IMR-90 (cell line): ENCODE results near the gene C3orf49. TPM values are rescaled to one million over a fixed set of nuclear protein-coding genes. Genes with fewer than 3 reads are reported as not detected.

Source experiments
- ATAC-seq: fragments of 200-7000 bp; cut with Tn5 transposase; 2 replicates; pipeline ENCODE4 v1.9.1; 2020; ENCODE audit warnings: low read depth, mild to moderate bottlenecking, moderate library complexity
- BruUV-seq: library from RNA; stranded (reverse); fragments of 400-500 nt; replicated peaks from 2 replicates; lab custom pipeline; 2021; lab: Mats Ljungman, UMichigan
- CTCF ChIA-PET: fragments of 300-600 bp; formaldehyde crosslinking; extraction: SDS; loops from one replicate; lab custom pipeline; 2021; ENCODE audit warnings: antibody characterized with exemption; lab: Yijun Ruan, JAX
- POLR2A ChIA-PET: fragments of 300-600 bp; sonication (Branson Sonifier 250); formaldehyde crosslinking; loops from one replicate; lab custom pipeline; 2022; ENCODE audit warnings: antibody characterized with exemption; ENCODE audit not compliant: unreplicated experiment; lab: Charles Lee
- DNase-seq: peaks from one replicate; pipeline ENCODE4 v3.0.0; 2013
- H2AFZ ChIP-seq: replicated peaks from 2 replicates; pipeline ENCODE3; 2013; ENCODE audit warnings: low read length, mild to moderate bottlenecking; ENCODE audit not compliant: poor library complexity
- H2AK5ac ChIP-seq: 2 replicates; pipeline ENCODE4 v1.6.1; 2013; ENCODE audit warnings: low read depth, low read length, inconsistent platforms
- H2AK9ac ChIP-seq: replicated peaks from 2 replicates; pipeline ENCODE3; 2013; ENCODE audit warnings: mild to moderate bottlenecking, low read depth, low read length, moderate library complexity; ENCODE audit not compliant: poor library complexity
- H2BK120ac ChIP-seq: 2 replicates; pipeline ENCODE4 v1.6.1; 2013; ENCODE audit warnings: low read depth, low read length, inconsistent platforms
- H2BK15ac ChIP-seq: 3 replicates; pipeline ENCODE4 v1.6.1; 2013; ENCODE audit warnings: low read depth, low read length, inconsistent platforms
- H2BK20ac ChIP-seq: 2 replicates; pipeline ENCODE4 v1.6.1; 2013; ENCODE audit warnings: low read depth, mild to moderate bottlenecking, inconsistent platforms, low read length, moderate library complexity
- H2BK5ac ChIP-seq: 2 replicates; pipeline ENCODE4 v1.6.1; 2013; ENCODE audit warnings: mild to moderate bottlenecking, low read depth, low read length, inconsistent platforms; ENCODE audit not compliant: poor library complexity, severe bottlenecking
- H3K14ac ChIP-seq: replicated peaks from 2 replicates; pipeline ENCODE4 v1.6.1; 2013; ENCODE audit warnings: low read depth, low read length, inconsistent platforms
- H3K18ac ChIP-seq: 2 replicates; pipeline ENCODE4 v1.6.1; 2013; ENCODE audit warnings: low read depth, low read length, control low read depth
- H3K23ac ChIP-seq: 2 replicates; pipeline ENCODE4 v1.6.1; 2013; ENCODE audit warnings: low read depth, low read length, inconsistent platforms
- H3K27ac ChIP-seq: 2 replicates; pipeline ENCODE4 v1.5.1; 2013; ENCODE audit warnings: mild to moderate bottlenecking, control low read depth, low read length; ENCODE audit not compliant: insufficient read depth
- H3K27me3 ChIP-seq: 2 replicates; pipeline ENCODE4 v1.6.1; 2013; ENCODE audit warnings: low read length; ENCODE audit not compliant: control insufficient read depth, insufficient read depth
- H3K36me3 ChIP-seq: 2 replicates; pipeline ENCODE4 v1.6.1; 2013; ENCODE audit warnings: low read length, mixed read lengths; ENCODE audit not compliant: control insufficient read depth, insufficient read depth
- H3K4ac ChIP-seq: 2 replicates; pipeline ENCODE4 v1.6.1; 2013; ENCODE audit warnings: low read depth, low read length, inconsistent platforms
- H3K4me1 ChIP-seq: 2 replicates; pipeline ENCODE4 v1.6.1; 2013; ENCODE audit warnings: low read length, mixed read lengths; ENCODE audit not compliant: control insufficient read depth, insufficient read depth
- H3K4me2 ChIP-seq: 2 replicates; pipeline ENCODE4 v1.6.1; 2013; ENCODE audit warnings: low read depth, mild to moderate bottlenecking, control low read depth, low read length, moderate library complexity
- H3K4me3 ChIP-seq: 2 replicates; pipeline ENCODE4 v1.5.1; 2013; ENCODE audit warnings: low read depth, mild to moderate bottlenecking, control low read depth, low read length, moderate library complexity; ENCODE audit not compliant: insufficient read depth
- H3K56ac ChIP-seq: 2 replicates; pipeline ENCODE4 v1.6.1; 2013; ENCODE audit warnings: low read length, inconsistent platforms; ENCODE audit not compliant: insufficient read depth; ENCODE audit errors: extremely low read depth
- H3K79me1 ChIP-seq, 2 experiments: 2 replicates each; pipeline ENCODE4 v1.6.1; 2013; ENCODE audit warnings: low read length in 2 of 2, inconsistent platforms in 1 of 2, low read depth in 1 of 2
- H3K9ac ChIP-seq: 2 replicates; pipeline ENCODE4 v1.6.1; 2013; ENCODE audit warnings: low read depth, low read length, control low read depth
- H3K9me1 ChIP-seq: 2 replicates; pipeline ENCODE4 v1.6.1; 2013; ENCODE audit warnings: low read length, inconsistent platforms; ENCODE audit not compliant: insufficient read depth
- H3K9me3 ChIP-seq: 2 replicates; pipeline ENCODE4 v1.6.1; 2013; ENCODE audit warnings: low read length; ENCODE audit not compliant: control insufficient read depth, insufficient read depth
- H4K20me1 ChIP-seq: 2 replicates; pipeline ENCODE4 v1.6.1; 2013; ENCODE audit warnings: low read length, inconsistent platforms; ENCODE audit not compliant: insufficient read depth
- H4K5ac ChIP-seq: 2 replicates; pipeline ENCODE4 v1.6.1; 2013; ENCODE audit warnings: mild to moderate bottlenecking, low read depth, low read length, control low read depth
- H4K8ac ChIP-seq, 2 experiments: 2 replicates each; pipeline ENCODE4 v1.6.1; 2013; ENCODE audit warnings: low read depth in 2 of 2, low read length in 2 of 2, control low read depth in 1 of 2, inconsistent platforms in 1 of 2
- H4K91ac ChIP-seq: 2 replicates; pipeline ENCODE4 v1.6.1; 2013; ENCODE audit warnings: low read depth, low read length, inconsistent platforms; ENCODE audit not compliant: insufficient read depth
- ELK1 ChIP-seq: fragments of 150-350 bp; IDR thresholded peaks from 2 replicates; pipeline ENCODE4 v1.6.1; 2016; ENCODE audit warnings: low read depth, mild to moderate bottlenecking, low read length, moderate library complexity, borderline replicate concordance
- FOS ChIP-seq: fragments of 150-350 bp; IDR thresholded peaks from 2 replicates; pipeline ENCODE4 v1.6.1; 2016; ENCODE audit warnings: low read depth, low read length
- MAZ ChIP-seq: IDR thresholded peaks from 2 replicates; pipeline ENCODE4 v1.6.1; 2012; ENCODE audit warnings: low read depth, mild to moderate bottlenecking, low read length, improper control_type of control experiment, moderate library complexity, borderline replicate concordance
- MXI1 ChIP-seq: IDR thresholded peaks from 2 replicates; pipeline ENCODE4 v1.6.1; 2012; ENCODE audit warnings: low read depth, mild to moderate bottlenecking, low read length, moderate library complexity, borderline replicate concordance
- NFE2L2 ChIP-seq: fragments of 150-350 bp; IDR thresholded peaks from 2 replicates; pipeline ENCODE4 v1.6.1; 2016; ENCODE audit warnings: low read depth, mild to moderate bottlenecking, low read length
- POLR2A ChIP-seq: IDR thresholded peaks from 2 replicates; pipeline ENCODE4 v1.6.1; 2012; ENCODE audit warnings: mild to moderate bottlenecking, low read depth, low read length
- SMC3 ChIP-seq: fragments of 150-350 bp; IDR thresholded peaks from 2 replicates; pipeline ENCODE4 v1.6.1; 2016; ENCODE audit warnings: low read depth, mild to moderate bottlenecking, antibody characterized with exemption, low read length, moderate library complexity
- WGBS, 2 experiments: methylation state at CpG; one replicate each; pipeline versions ENCODE4 v1.1.5 to v1.1.7; 2013; ENCODE audit warnings: missing lambda C conversion rate in 2 of 2; ENCODE audit not compliant: insufficient read length in 1 of 2; ENCODE audit errors: extremely low coverage in 2 of 2; 5-methylcytosine and 5-hydroxymethylcytosine counted together
- dilution Hi-C: fragments of 300-500 bp; cut with HindIII; formaldehyde crosslinking; loops from one replicate; pipeline ENCODE4 v1.14.3; 2018; ENCODE audit warnings: low sequenced_read_pairs; ENCODE audit not compliant: unreplicated experiment
- in situ Hi-C: fragments of 300-500 bp; cut with MboI; formaldehyde crosslinking; loops from 3 replicates; pipeline ENCODE4 v1.14.3; 2019; ENCODE audit warnings: low sequenced_read_pairs, inconsistent platforms, mixed read lengths
- intact Hi-C: fragments of 100-400 bp; cut with micrococcal nuclease; formaldehyde crosslinking; loops from 2 replicates; pipeline ENCODE4 v1.10.0; 2022
- polyA plus RNA-seq, 3 experiments: library from polyadenylated mRNA; depleted of rRNA; stranded (reverse); fragments of >200 nt; gene quantifications; 2 replicates each; pipeline ENCODE4 v1.2.3, GENCODE V29; 2012; ENCODE audit warnings: low replicate concordance in 1 of 3
- total RNA-seq: library from RNA; depleted of rRNA; stranded (reverse); fragments of >200 nt; gene quantifications from 2 replicates; pipeline ENCODE4 v1.2.3, GENCODE V29; 2012
- TF ChIP-seq, protein P1 (sequence below): fragments of 150-350 bp; IDR thresholded peaks from 2 replicates; pipeline ENCODE4 v1.6.1; 2017; ENCODE audit warnings: mild to moderate bottlenecking, antibody characterized with exemption, low read length, low read depth
- TF ChIP-seq, protein P2 (sequence below): conservative IDR thresholded peaks from 2 replicates; pipeline ENCODE4 v1.5.1; 2012; ENCODE audit warnings: mild to moderate bottlenecking, low read depth, low read length, improper control_type of control experiment

The C3orf49 gene
- total and polyA plus RNA-seq, 2 of the 4 experiments (the other 2 are of a cell fraction): not detected

DNA sequence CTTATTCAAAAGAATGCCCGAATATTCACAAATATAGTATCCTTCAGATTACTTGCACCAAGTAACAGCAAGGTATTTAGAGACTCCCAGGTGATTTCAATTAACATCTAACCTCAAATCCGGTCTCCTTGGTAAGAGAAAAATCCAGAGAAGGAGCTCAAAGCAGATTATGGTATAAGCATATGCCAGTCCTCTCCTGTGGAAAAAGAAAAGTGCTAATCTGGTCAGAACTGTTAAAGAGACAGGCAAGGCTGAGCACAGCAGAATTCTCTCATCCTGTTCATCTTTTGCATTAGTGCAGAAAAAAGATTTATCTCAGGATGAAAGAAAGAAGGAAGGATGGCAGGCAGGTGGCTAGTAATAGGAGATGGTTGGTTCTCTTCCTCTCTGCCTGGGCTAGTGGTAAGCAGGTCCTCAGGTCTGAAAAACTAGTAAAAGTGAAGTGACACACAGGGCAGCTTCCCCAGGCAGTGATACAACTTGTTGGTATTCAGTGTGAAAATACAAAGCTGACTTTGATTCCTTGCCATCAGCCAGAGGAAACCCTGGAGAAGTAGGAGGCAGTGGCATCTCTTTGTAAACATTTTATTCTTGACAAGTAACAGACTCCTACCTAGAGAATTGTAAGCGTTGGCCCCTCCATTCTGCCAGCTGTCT, 58.8 kb downstream of the C3orf49 start:
- Histone ChIP-seq H2BK15ac (no peak overlapping the region), H3K9me1 (peaks cover 6% of the 10 kb centered on the region; the same call in 1 of the 2 replicates), H3K4ac (no peak overlapping the region), H3K9me3 (no peaks in the 10 kb centered on the region), H3K56ac (no peak overlapping the region), H3K4me1 (peaks cover 7% of the 10 kb centered on the region), H3K4me3 (no peak overlapping the region), H4K20me1 (peaks cover 54% of the 10 kb centered on the region; the same call in 1 of the 2 replicates), H3K18ac (no peak overlapping the region), H3K27me3 (no peaks in the 10 kb centered on the region), H4K91ac (no peak overlapping the region), H2AK9ac (no peak overlapping the region), H3K14ac (no peak overlapping the region), H2AK5ac (no peak overlapping the region), H2BK120ac (no peak overlapping the region), H3K79me1 (peaks cover 55 to 71% of the 10 kb centered on the region in 2 experiments), H4K5ac (no peak overlapping the region), H3K36me3 (no peaks in the 10 kb centered on the region), H3K23ac (no peak overlapping the region), H4K8ac (no peak overlapping the region), H2BK20ac (no peak overlapping the region), H2BK5ac (no peak overlapping the region), H2AFZ (no peak overlapping the region), H3K9ac (no peak overlapping the region), H3K4me2 (no peak overlapping the region; the same call in 1 of the 2 replicates), H3K27ac (no peak overlapping the region)
- intact Hi-C loops: loop anchor here (5.0 kb wide), 1 partner anchor 34 kb away; the partner anchor contains the start of gene SCAANT1
- no peak for TF ChIP-seq ELK1
- TF ChIP-seq SMC3: no peak
- TF ChIP-seq, protein P1, sequence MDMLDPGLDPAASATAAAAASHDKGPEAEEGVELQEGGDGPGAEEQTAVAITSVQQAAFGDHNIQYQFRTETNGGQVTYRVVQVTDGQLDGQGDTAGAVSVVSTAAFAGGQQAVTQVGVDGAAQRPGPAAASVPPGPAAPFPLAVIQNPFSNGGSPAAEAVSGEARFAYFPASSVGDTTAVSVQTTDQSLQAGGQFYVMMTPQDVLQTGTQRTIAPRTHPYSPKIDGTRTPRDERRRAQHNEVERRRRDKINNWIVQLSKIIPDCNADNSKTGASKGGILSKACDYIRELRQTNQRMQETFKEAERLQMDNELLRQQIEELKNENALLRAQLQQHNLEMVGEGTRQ: no peak
- TF ChIP-seq FOS: no peak
- TF ChIP-seq, protein P2, sequence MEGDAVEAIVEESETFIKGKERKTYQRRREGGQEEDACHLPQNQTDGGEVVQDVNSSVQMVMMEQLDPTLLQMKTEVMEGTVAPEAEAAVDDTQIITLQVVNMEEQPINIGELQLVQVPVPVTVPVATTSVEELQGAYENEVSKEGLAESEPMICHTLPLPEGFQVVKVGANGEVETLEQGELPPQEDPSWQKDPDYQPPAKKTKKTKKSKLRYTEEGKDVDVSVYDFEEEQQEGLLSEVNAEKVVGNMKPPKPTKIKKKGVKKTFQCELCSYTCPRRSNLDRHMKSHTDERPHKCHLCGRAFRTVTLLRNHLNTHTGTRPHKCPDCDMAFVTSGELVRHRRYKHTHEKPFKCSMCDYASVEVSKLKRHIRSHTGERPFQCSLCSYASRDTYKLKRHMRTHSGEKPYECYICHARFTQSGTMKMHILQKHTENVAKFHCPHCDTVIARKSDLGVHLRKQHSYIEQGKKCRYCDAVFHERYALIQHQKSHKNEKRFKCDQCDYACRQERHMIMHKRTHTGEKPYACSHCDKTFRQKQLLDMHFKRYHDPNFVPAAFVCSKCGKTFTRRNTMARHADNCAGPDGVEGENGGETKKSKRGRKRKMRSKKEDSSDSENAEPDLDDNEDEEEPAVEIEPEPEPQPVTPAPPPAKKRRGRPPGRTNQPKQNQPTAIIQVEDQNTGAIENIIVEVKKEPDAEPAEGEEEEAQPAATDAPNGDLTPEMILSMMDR: no peak
- TF ChIP-seq NFE2L2: no peak
- no peak for TF ChIP-seq MXI1
- no peak for TF ChIP-seq MAZ
- no peak for TF ChIP-seq POLR2A
- in situ Hi-C loops: no loop called here
- ChIA-PET POLR2A (no interaction called here), CTCF (no interaction called here)
- BruUV-seq: no TSS peak
- ATAC-seq: peak; percentile 80
- dilution Hi-C loops: no loop called here
- peak; percentile 65 for DNase-seq
- no CpG with 5 or more reads among the region's 3 CpGs for WGBS, 2 experiments
